DMS114 treated with DMSO at 0.1 percent for 48 hours (cell line): ENCODE data around the gene PARVB.

Experiments used
- DNase-seq: peaks from one replicate; lab custom pipeline; 2025; ENCODE audit not compliant: unreplicated experiment; lab: John Stamatoyannopoulos, UW

PARVB gene

GRCh38 chr22:44154436-44154942 lies 130.4 kb downstream of the PARVB start:
- no peak for DNase-seq

- no peak for DNase-seq
Measured at GRCh38 chr22:44155115-44155514, 131.0 kb downstream of the PARVB start.

- DNase-seq: no peak
Measured at GRCh38 chr22:44157916-44158618, 134.0 kb downstream of the PARVB start.

- DNase-seq: no peak
Measured at GRCh38 chr22:44158816-44159215, 134.7 kb downstream of the PARVB start.

GRCh38 chr22:44159221-44159620 lies 135.1 kb downstream of the PARVB start:
- DNase-seq: no peak

GRCh38 chr22:44159811-44160210 lies 135.7 kb downstream of the PARVB start:
- DNase-seq: no peak

GRCh38 chr22:44160421-44160820 lies 136.3 kb downstream of the PARVB start:
- no peak for DNase-seq

GRCh38 chr22:44161673-44162072 lies 137.6 kb downstream of the PARVB start:
- DNase-seq: no peak

GRCh38 chr22:44162960-44163359 lies 138.9 kb downstream of the PARVB start:
- DNase-seq: no peak

- DNase-seq: no peak
Measured at GRCh38 chr22:44163536-44163935, 139.4 kb downstream of the PARVB start.

GRCh38 chr22:44164031-44164430 lies 139.9 kb downstream of the PARVB start:
- DNase-seq: no peak

GRCh38 chr22:44165286-44165874 lies 141.3 kb downstream of the PARVB start:
- no peak for DNase-seq

- DNase-seq: no peak
Measured at GRCh38 chr22:44166498-44167276, 142.6 kb downstream of the PARVB start.

- no peak for DNase-seq
Measured at GRCh38 chr22:44167501-44167900, 143.4 kb downstream of the PARVB start.

- no peak for DNase-seq
Measured at GRCh38 chr22:44168206-44168605, 144.1 kb downstream of the PARVB start.

GRCh38 chr22:44170470-44170869 lies 146.4 kb downstream of the PARVB start:
- DNase-seq: no peak

- no peak for DNase-seq
Measured at GRCh38 chr22:44171561-44171960, 147.5 kb downstream of the PARVB start.

- no peak for DNase-seq
Measured at GRCh38 chr22:44172370-44173108, 148.4 kb downstream of the PARVB start.

- no peak for DNase-seq
Measured at GRCh38 chr22:44173154-44173553, 149.1 kb downstream of the PARVB start.

- no peak for DNase-seq
Measured at GRCh38 chr22:44175676-44176075, 151.6 kb downstream of the PARVB start.
